Measurements from ENCODE around the gene RCVRN.

DNA sequence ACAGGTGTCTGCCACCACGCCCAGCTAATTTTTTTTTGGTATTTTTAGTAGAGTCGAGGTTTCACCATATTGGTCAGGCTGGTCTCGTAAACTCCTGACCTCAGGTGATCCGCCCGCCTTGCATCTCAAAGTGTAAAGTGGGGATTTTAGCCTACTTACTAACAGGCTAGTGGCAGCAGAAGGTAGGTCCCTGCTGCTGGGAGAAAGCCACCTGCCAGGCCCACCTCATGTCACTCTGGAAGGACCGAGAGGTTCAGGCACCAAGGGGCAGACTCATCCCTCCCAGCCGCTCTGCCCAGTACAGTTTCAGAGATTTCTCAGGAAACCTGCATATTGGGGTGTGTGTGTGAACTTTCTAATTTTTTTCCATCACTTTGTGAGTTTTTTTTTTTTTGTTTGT, 2.1 kb upstream of the RCVRN start:
- TF ChIP-seq POLR2A (IDR thresholded peaks at IDR 0.05) (no peak), POLR2AphosphoS5 (IDR thresholded peaks at IDR 0.05) (no peak), EP300 (IDR thresholded peaks at IDR 0.05) (no peak)
- TF ChIP-seq, protein P1, sequence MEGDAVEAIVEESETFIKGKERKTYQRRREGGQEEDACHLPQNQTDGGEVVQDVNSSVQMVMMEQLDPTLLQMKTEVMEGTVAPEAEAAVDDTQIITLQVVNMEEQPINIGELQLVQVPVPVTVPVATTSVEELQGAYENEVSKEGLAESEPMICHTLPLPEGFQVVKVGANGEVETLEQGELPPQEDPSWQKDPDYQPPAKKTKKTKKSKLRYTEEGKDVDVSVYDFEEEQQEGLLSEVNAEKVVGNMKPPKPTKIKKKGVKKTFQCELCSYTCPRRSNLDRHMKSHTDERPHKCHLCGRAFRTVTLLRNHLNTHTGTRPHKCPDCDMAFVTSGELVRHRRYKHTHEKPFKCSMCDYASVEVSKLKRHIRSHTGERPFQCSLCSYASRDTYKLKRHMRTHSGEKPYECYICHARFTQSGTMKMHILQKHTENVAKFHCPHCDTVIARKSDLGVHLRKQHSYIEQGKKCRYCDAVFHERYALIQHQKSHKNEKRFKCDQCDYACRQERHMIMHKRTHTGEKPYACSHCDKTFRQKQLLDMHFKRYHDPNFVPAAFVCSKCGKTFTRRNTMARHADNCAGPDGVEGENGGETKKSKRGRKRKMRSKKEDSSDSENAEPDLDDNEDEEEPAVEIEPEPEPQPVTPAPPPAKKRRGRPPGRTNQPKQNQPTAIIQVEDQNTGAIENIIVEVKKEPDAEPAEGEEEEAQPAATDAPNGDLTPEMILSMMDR (IDR thresholded peaks at IDR 0.05), result no peak
